Heart left ventricle (tissue), 16 donors: ENCODE measurements around the gene RPGR. TPM values are rescaled to one million over a fixed set of nuclear protein-coding genes. Genes with fewer than 3 reads are reported as not detected.

Source experiments
- ATAC-seq, 4 donors: fragments of 200-7000 bp; cut with Tn5 transposase; one replicate each; pipeline ENCODE4 v1.9.1; 2020 to 2022; ENCODE audit warnings: moderate library complexity in 4 of 4, mild to moderate bottlenecking in 3 of 4, moderate number of reproducible peaks in 1 of 4
- DNase-seq, 5 donors: peaks; one replicate each; pipeline ENCODE4 v3.0.0-alpha.2; 2020
- H3K27ac ChIP-seq, 12 donors: fragments of 200-600 bp; sonication (generic) in 4 of 12; one replicate each; pipeline versions ENCODE4 v1.5.0 to v1.8.0; 2016 to 2022; ENCODE audit warnings: mild to moderate bottlenecking in 2 of 12
- H3K27me3 ChIP-seq, 9 donors: fragments of 200-600 bp; sonication (generic) in 2 of 9; one replicate each; pipeline versions ENCODE4 v1.5.1 to v1.8.0; 2016 to 2022; ENCODE audit warnings: mild to moderate bottlenecking in 3 of 9
- H3K36me3 ChIP-seq, 9 donors: fragments of 200-600 bp; sonication (generic) in 2 of 9; one replicate each; pipeline versions ENCODE4 v1.5.0 to v1.8.0; 2018 to 2022; ENCODE audit warnings: mild to moderate bottlenecking in 2 of 9
- H3K4me1 ChIP-seq, 12 donors: fragments of 200-600 bp; sonication (generic) in 4 of 12; one replicate each; pipeline versions ENCODE4 v1.5.0 to v1.8.0; 2016 to 2022; ENCODE audit warnings: mild to moderate bottlenecking in 3 of 12
- H3K4me3 ChIP-seq, 12 donors: fragments of 200-600 bp; sonication (generic) in 4 of 12; one replicate each; pipeline versions ENCODE4 v1.5.0 to v1.8.0; 2017 to 2022; ENCODE audit warnings: mild to moderate bottlenecking in 9 of 12, moderate library complexity in 4 of 12
- H3K9me3 ChIP-seq, 12 donors: fragments of 200-600 bp; sonication (generic) in 4 of 12; one replicate each; pipeline versions ENCODE4 v1.5.0 to v1.8.0; 2016 to 2022; ENCODE audit warnings: mild to moderate bottlenecking in 1 of 12
- POLR2A ChIP-seq, 2 donors: fragments of 450-650 bp; IDR thresholded peaks; one replicate each; pipeline ENCODE4 v1.6.1; 2017; ENCODE audit warnings: antibody characterized with exemption in 2 of 2, mild to moderate bottlenecking in 2 of 2, moderate library complexity in 2 of 2
- WGBS, 4 donors: extraction: QIAGEN DNeasy Blood & Tissue Kit in 2 of 4; methylation state at CpG; one replicate each; pipeline versions ENCODE4 v1.1.5 to v1.1.7; 2013 to 2018; 5-methylcytosine and 5-hydroxymethylcytosine counted together
- intact Hi-C, 10 donors: fragments of 100-400 bp; cut with DNase I; formaldehyde crosslinking; loops; one replicate each; pipeline versions ENCODE4 v1.11.1 to v1.14.2; 2022
- polyA plus RNA-seq, 2 donors: library from polyadenylated mRNA; stranded (reverse); fragments of 200-250 nt; gene quantifications; one replicate each; pipeline ENCODE4 v1.2.3, GENCODE V29; 2013
- total RNA-seq, 9 donors: library from RNA; depleted of rRNA in 2 of 9; stranded (reverse); fragments of >200 nt in 2 of 9; fragmentation: NEBNext Ultra II Directional in 3 of 9; extraction: Animal tissue kit (Norgen Biotek cat#: 25700) in 3 of 9; gene quantifications; one replicate each; pipeline versions ENCODE4 v1.1.0 to v1.2.4, GENCODE V29; 2016 to 2023
- TF ChIP-seq, protein P1 (sequence below), 12 donors: fragments of 200-600 bp; sonication (generic) in 4 of 12; IDR thresholded peaks; one replicate each; pipeline versions ENCODE4 v1.5.0 to v1.8.0; 2018 to 2022; ENCODE audit warnings: antibody characterized with exemption in 12 of 12, mild to moderate bottlenecking in 5 of 12
- donor health status: ischemic (EF 13 %, LVEDD 7.1; RV severe dilation, severe dysfunction).
- donor health status: healthy with polysubstance abuse.
- donor health status: DM: no; HTN: yes; CAD: no.
- donor health status: DM: no; HTN: no; CAD: no.
- donor health status: ischemic (EF 25% LVEDD 6.9; RV normal size, moderate dysfunction).
- donor health status: ischemic (EF 25% LVEDD 5.7; RV mildly dilated, moderate dysfunction).
- donor health status: healthy.
- donor health status: DM: yes; HTN: yes; CAD: no.
- donor health status: ischemic (EF 35%, LVEDD 5.7; RV mildly dilated, moderate dysfunction).
- donor health status: nonischemic (EF 11% LVEDD 7.7; RV severe dilation, severe dysfunction).
- donor health status: DM: yes; HTN: yes; CAD: no.
- donor health status: PGD.
- donor health status: ischemic (EF 29% LVEDD 5.4; RV normal size, mild dysfunction).
- donor health status: nonischemic (EF 23%, LVEDD 6.1; RV moderate dilation, normal function).

RPGR gene
- total and polyA plus RNA-seq, 11 donors, result 4.1 to 13.0 (median 6.9) TPM

DNA sequence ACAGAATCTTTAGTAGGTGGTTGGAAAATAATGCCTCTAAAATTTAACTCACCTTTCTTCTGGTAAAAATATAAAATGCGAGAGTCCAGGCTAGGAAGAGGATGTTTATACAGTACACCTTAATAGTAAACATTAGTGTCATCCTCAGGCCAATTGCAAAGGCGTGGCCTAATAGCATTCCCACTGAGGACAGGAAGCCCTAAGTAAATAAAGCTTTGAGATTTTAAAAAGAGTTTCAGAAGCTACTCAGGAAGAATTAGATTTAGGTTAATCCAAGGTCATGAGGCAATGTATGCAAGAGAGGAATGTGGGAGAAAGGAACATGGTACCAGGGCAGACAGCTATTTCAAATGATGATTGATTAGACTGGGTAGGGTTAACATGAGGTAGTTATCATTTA is 49.5 kb downstream of the RPGR start:
- peaks cover 0 to 4% (median 0%) of the 10 kb centered on the region in 12 donors for H3K4me1 ChIP-seq
- peaks cover 0 to 12% (median 0%) of the 10 kb centered on the region in 9 donors for H3K27me3 ChIP-seq
- H3K27ac ChIP-seq, result no peak overlapping the region
- ATAC-seq (no peak), DNase-seq (no peak)
- H3K36me3 ChIP-seq, result no peaks in the 10 kb centered on the region
- TF ChIP-seq, protein P1, sequence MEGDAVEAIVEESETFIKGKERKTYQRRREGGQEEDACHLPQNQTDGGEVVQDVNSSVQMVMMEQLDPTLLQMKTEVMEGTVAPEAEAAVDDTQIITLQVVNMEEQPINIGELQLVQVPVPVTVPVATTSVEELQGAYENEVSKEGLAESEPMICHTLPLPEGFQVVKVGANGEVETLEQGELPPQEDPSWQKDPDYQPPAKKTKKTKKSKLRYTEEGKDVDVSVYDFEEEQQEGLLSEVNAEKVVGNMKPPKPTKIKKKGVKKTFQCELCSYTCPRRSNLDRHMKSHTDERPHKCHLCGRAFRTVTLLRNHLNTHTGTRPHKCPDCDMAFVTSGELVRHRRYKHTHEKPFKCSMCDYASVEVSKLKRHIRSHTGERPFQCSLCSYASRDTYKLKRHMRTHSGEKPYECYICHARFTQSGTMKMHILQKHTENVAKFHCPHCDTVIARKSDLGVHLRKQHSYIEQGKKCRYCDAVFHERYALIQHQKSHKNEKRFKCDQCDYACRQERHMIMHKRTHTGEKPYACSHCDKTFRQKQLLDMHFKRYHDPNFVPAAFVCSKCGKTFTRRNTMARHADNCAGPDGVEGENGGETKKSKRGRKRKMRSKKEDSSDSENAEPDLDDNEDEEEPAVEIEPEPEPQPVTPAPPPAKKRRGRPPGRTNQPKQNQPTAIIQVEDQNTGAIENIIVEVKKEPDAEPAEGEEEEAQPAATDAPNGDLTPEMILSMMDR (IDR thresholded peaks at IDR 0.05), result no peak
- no peak for TF ChIP-seq POLR2A (IDR thresholded peaks at IDR 0.05)
- no peaks in the 10 kb centered on the region for H3K9me3 ChIP-seq
- intact Hi-C loops, result no loop called here
- no peak overlapping the region for H3K4me3 ChIP-seq
- 59 to 86% (median 76%) methylated on average over 2 of the region's 2 CpGs for WGBS, 4 donors

DNA sequence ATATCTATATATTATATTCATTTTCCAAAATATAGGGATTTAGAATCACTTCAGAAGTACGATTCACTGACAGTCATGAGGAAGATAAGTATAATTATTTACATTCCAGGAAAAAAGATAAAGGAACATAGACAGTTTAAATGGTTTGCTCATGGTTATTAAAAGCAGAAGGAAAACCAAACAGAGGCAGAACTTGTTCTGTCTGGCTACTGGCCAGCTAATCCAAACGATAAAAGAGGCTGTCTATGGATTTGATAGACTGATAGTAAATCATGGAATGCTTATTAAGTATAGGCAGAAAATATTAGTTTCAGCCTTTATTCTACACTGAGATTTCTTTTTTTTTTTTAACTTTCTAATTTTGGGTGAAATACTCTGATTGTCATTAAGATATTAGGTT is 50.2 kb downstream of the RPGR start:
- Histone ChIP-seq H3K27ac (no peak overlapping the region), H3K9me3 (no peaks in the 10 kb centered on the region), H3K4me3 (no peak overlapping the region), H3K36me3 (no peaks in the 10 kb centered on the region), H3K27me3 (peaks cover 0 to 12% (median 0%) of the 10 kb centered on the region in 9 donors), H3K4me1 (peaks cover 0 to 4% (median 0%) of the 10 kb centered on the region in 12 donors)
- intact Hi-C loops, result no loop called here
- 21 to 29% (median 24%) methylated on average over 2 of the region's 2 CpGs for WGBS, 4 donors
- TF ChIP-seq, protein P1 (IDR thresholded peaks at IDR 0.05), result no peak
- TF ChIP-seq POLR2A (IDR thresholded peaks at IDR 0.05), result no peak
- ATAC-seq, result no peak
- no peak for DNase-seq

DNA sequence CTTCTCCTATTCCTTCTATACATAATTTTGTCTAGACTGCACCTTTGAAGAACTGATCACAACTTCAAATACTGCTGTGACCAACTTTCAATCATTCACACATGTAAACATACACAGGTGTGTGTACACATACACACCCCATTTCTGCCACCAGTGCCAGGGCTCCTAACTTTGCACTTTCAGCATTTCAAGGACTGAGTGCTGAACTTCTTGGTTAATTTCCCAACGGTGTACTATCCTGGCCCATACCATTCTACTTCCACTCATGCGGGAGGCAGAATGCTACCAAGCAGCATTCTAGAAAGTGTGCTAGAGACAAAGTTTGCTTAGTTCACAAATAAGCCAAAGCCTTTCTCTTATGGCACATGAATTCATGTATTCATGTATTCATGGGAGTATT is 51.2 kb downstream of the RPGR start:
- H3K27me3 ChIP-seq, result peaks cover 0 to 12% (median 0%) of the 10 kb centered on the region in 9 donors
- ATAC-seq, result no peak
- H3K4me3 ChIP-seq, result no peak overlapping the region
- H3K4me1 ChIP-seq, result peaks cover 0 to 6% (median 0%) of the 10 kb centered on the region in 12 donors
- TF ChIP-seq, protein P1 (IDR thresholded peaks at IDR 0.05), result no peak
- no peak for TF ChIP-seq POLR2A (IDR thresholded peaks at IDR 0.05)
- 65 to 96% (median 83%) methylated on average over 2 of the region's 2 CpGs for WGBS, 4 donors
- no peaks in the 10 kb centered on the region for H3K9me3 ChIP-seq
- intact Hi-C loops, result no loop called here
- H3K36me3 ChIP-seq, result no peaks in the 10 kb centered on the region
- no peak overlapping the region for H3K27ac ChIP-seq
- DNase-seq, result no peak

DNA sequence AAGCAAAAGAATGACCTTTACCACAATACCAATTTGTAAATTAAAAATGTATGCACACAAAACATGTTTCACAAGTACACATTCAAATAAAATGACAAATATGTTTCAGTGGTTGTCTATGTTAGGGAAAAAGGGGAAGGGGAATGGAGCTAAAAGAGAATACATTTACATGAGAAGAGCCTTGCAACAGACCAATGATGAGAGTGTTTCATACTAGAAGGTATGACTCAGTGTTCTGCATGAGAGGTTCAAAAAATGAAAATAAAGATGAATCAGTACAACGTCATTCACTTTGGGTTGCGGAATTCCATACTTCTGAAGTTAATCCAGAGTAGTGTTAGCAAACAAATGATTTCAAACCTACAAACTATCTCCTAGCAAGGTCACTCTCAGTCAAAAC is 51.7 kb downstream of the RPGR start:
- ATAC-seq (no peak), DNase-seq (no peak)
- no peaks in the 10 kb centered on the region for H3K9me3 ChIP-seq
- intact Hi-C loops, result no loop called here
- H3K27me3 ChIP-seq, result peaks cover 0 to 10% (median 0%) of the 10 kb centered on the region in 9 donors
- H3K27ac ChIP-seq, result no peak overlapping the region
- H3K4me1 ChIP-seq, result peaks cover 0 to 10% (median 0%) of the 10 kb centered on the region in 12 donors
- H3K4me3 ChIP-seq, result no peak overlapping the region
- TF ChIP-seq POLR2A (IDR thresholded peaks at IDR 0.05), result no peak
- TF ChIP-seq, protein P1 (IDR thresholded peaks at IDR 0.05), result no peak
- H3K36me3 ChIP-seq, result no peaks in the 10 kb centered on the region
- whole genome bisulfite sequencing, 4 donors, result 74 to 89% (median 82%) methylated on average over 2 of the region's 2 CpGs
